ENCODE results near the gene PREPL.
"Not testable (repeated sequence)": the region's sequence is repeated elsewhere in the genome, so short reads cannot be mapped to it uniquely, and the experiment has no call there.

The PREPL gene

GRCh38 chr2:44347526-44347925 lies 13.8 kb downstream of the PREPL start:
- no peak for DNase-seq

- peak; percentile 13 for DNase-seq
These were observed 18.4 kb downstream of the PREPL start for GRCh38 chr2:44342854-44343253.

GRCh38 chr2:44335806-44336538 lies 25.3 kb downstream of the PREPL start:
- no peak for DNase-seq

- DNase-seq: no peak
These were observed 27.3 kb downstream of the PREPL start for GRCh38 chr2:44333994-44334393.

GRCh38 chr2:44330801-44331200 lies 30.5 kb downstream of the PREPL start:
- DNase-seq: no peak

GRCh38 chr2:44329343-44329742 lies 32.0 kb downstream of the PREPL start:
- no peak for DNase-seq

- DNase-seq: no peak
These were observed 32.5 kb downstream of the PREPL start for GRCh38 chr2:44328750-44329149.

GRCh38 chr2:44326548-44327264 lies 34.6 kb downstream of the PREPL start:
- DNase-seq: no peak

- DNase-seq: no peak
These were observed 35.4 kb downstream of the PREPL start for GRCh38 chr2:44325897-44326296.

- no peak for DNase-seq
These were observed 36.3 kb downstream of the PREPL start for GRCh38 chr2:44324971-44325426.

GRCh38 chr2:44321360-44321759 lies 39.9 kb downstream of the PREPL start:
- no peak for DNase-seq

GRCh38 chr2:44320832-44321231 lies 40.5 kb downstream of the PREPL start:
- DNase-seq: no peak

- no peak for DNase-seq
These were observed 45.3 kb downstream of the PREPL start for GRCh38 chr2:44315945-44316344.

- peak; percentile 68 for DNase-seq
These were observed 46.9 kb downstream of the PREPL start for GRCh38 chr2:44314362-44314761.

- no peak for DNase-seq
These were observed 51.0 kb downstream of the PREPL start for GRCh38 chr2:44310287-44310686.

- no peak for DNase-seq
These were observed 55.4 kb downstream of the PREPL start for GRCh38 chr2:44305882-44306281.

- no peak for DNase-seq
These were observed 57.0 kb downstream of the PREPL start for GRCh38 chr2:44304258-44304657.

- not testable (repeated sequence) for DNase-seq
These were observed 57.5 kb downstream of the PREPL start for GRCh38 chr2:44303766-44304165.

- no peak for DNase-seq
These were observed 60.2 kb downstream of the PREPL start for GRCh38 chr2:44301111-44301510.

GRCh38 chr2:44299635-44300034 lies 61.7 kb downstream of the PREPL start:
- no peak for DNase-seq

- no peak for DNase-seq
These were observed 63.9 kb downstream of the PREPL start for GRCh38 chr2:44297431-44297830.

- no peak for DNase-seq
These were observed 64.6 kb downstream of the PREPL start for GRCh38 chr2:44296653-44297052.

GRCh38 chr2:44295633-44296359 lies 65.5 kb downstream of the PREPL start:
- no peak for DNase-seq

- DNase-seq: no peak
These were observed 66.2 kb downstream of the PREPL start for GRCh38 chr2:44295113-44295512.
